GM21367 (cell line): Measurements from ENCODE around the gene TBXA2R.

Source experiments
- ATAC-seq: cut with Tn5 transposase; IDR thresholded peaks from one replicate; pipeline ENCODE4 v1.9.1; 2021; ENCODE audit not compliant: unreplicated experiment

TBXA2R gene

GRCh38 chr19:3620817-3621547 lies 14.3 kb upstream of the TBXA2R start:
- no peak for ATAC-seq

- no peak for ATAC-seq
Observed at GRCh38 chr19:3620145-3620816, 13.6 kb upstream of the TBXA2R start.

- no peak for ATAC-seq
Observed at GRCh38 chr19:3619631-3620012, 12.9 kb upstream of the TBXA2R start.

- no peak for ATAC-seq
Observed at GRCh38 chr19:3618811-3619630, 12.3 kb upstream of the TBXA2R start.

GRCh38 chr19:3618144-3618810 lies 11.6 kb upstream of the TBXA2R start:
- no peak for ATAC-seq

GRCh38 chr19:3617463-3617862 lies 10.8 kb upstream of the TBXA2R start:
- ATAC-seq: no peak

GRCh38 chr19:3615524-3616135 lies 9.0 kb upstream of the TBXA2R start:
- ATAC-seq: no peak

GRCh38 chr19:3614858-3615505 lies 8.3 kb upstream of the TBXA2R start:
- ATAC-seq: no peak

GRCh38 chr19:3613818-3614661 lies 7.4 kb upstream of the TBXA2R start:
- ATAC-seq: no peak

GRCh38 chr19:3612901-3613741 lies 6.4 kb upstream of the TBXA2R start:
- ATAC-seq: no peak

GRCh38 chr19:3612330-3612729 lies 5.7 kb upstream of the TBXA2R start:
- no peak for ATAC-seq

GRCh38 chr19:3611841-3612240 lies 5.2 kb upstream of the TBXA2R start:
- ATAC-seq: no peak

- no peak for ATAC-seq
Observed at GRCh38 chr19:3610745-3611717, 4.4 kb upstream of the TBXA2R start.

GRCh38 chr19:3609779-3610719 lies 3.4 kb upstream of the TBXA2R start:
- no peak for ATAC-seq

GRCh38 chr19:3608750-3609322 lies 2.2 kb upstream of the TBXA2R start:
- ATAC-seq: no peak

GRCh38 chr19:3608079-3608641 lies 1.5 kb upstream of the TBXA2R start:
- ATAC-seq: no peak
